Endothelial cell of umbilical vein (primary cell): Measurements from ENCODE around the gene TULP4. TPM values are rescaled to one million over a fixed set of nuclear protein-coding genes. Genes with fewer than 3 reads are reported as not detected.

Source experiments
- BruUV-seq: library from RNA; stranded (reverse); fragments of 400-500 nt; replicated peaks from 2 replicates; lab custom pipeline; 2021; lab: Mats Ljungman, UMichigan
- CTCF ChIA-PET: fragments of 300-600, 350-600 bp; sonication (Branson Sonifier 250); formaldehyde crosslinking; loops from one replicate; lab custom pipeline; 2021; ENCODE audit warnings: antibody characterized with exemption, inconsistent platforms; lab: Charles Lee
- POLR2A ChIA-PET: fragments of 300-600, 350-600 bp; sonication (Branson Sonifier 250); formaldehyde crosslinking; loops from one replicate; lab custom pipeline; 2021; ENCODE audit warnings: antibody characterized with exemption, inconsistent platforms; lab: Charles Lee
- DNase-seq: peaks from one replicate; pipeline ENCODE4 v3.0.0-alpha.2; 2011; ENCODE audit warnings: low read depth, low spot score
- FAIRE-seq: peaks from 2 replicates; lab custom pipeline; 2011; peaks lifted over from hg19 to GRCh38; lab: Jason Lieb, UNC
- H2AFZ ChIP-seq: 2 replicates; pipeline ENCODE4 v1.6.0; 2012; ENCODE audit warnings: low read depth, low read length, control low read depth, inconsistent platforms
- H3K27ac ChIP-seq: 2 replicates; pipeline ENCODE4 v1.5.1; 2011; ENCODE audit warnings: low read depth, mild to moderate bottlenecking, control low read depth, low read length, moderate library complexity; ENCODE audit not compliant: insufficient read depth
- H3K27me3 ChIP-seq, 2 experiments: 2 replicates each; pipeline versions ENCODE4 v1.6.0 to v1.6.1; 2011; ENCODE audit warnings: low read length in 2 of 2, mixed read lengths in 1 of 2; ENCODE audit not compliant: control insufficient read depth in 2 of 2, insufficient read depth in 2 of 2
- H3K36me3 ChIP-seq, 2 experiments: 2 replicates in 1 of 2; 3 replicates in 1 of 2; pipeline ENCODE4 v1.5.1; 2011; ENCODE audit warnings: low read length in 2 of 2, mild to moderate bottlenecking in 1 of 2, moderate library complexity in 1 of 2; ENCODE audit not compliant: control insufficient read depth in 2 of 2, insufficient read depth in 2 of 2; ENCODE audit errors: extremely low read depth in 1 of 2
- H3K4me1 ChIP-seq: 3 replicates; pipeline ENCODE4 v1.5.1; 2011; ENCODE audit warnings: mild to moderate bottlenecking, low read length; ENCODE audit not compliant: control insufficient read depth, insufficient read depth; ENCODE audit errors: extremely low read depth
- H3K4me2 ChIP-seq: 2 replicates; pipeline ENCODE4 v1.6.1; 2011; ENCODE audit warnings: low read length, control low read depth, mixed read lengths; ENCODE audit not compliant: insufficient read depth
- H3K4me3 ChIP-seq, 3 experiments: fragments of 200-600 bp in 1 of 3; sonication (generic), shearing (Covaris generic) in 1 of 3; replicated peaks in 1 of 3; 2 replicates each; pipeline ENCODE4 v1.5.1; 2011 to 2016; ENCODE audit warnings: control low read depth in 3 of 3, low read length in 3 of 3, mild to moderate bottlenecking in 2 of 3, inconsistent platforms in 1 of 3, low read depth in 1 of 3, moderate library complexity in 1 of 3; ENCODE audit not compliant: insufficient read depth in 1 of 3
- H3K79me2 ChIP-seq: 2 replicates; pipeline ENCODE4 v1.6.0; 2012; ENCODE audit warnings: low read length, inconsistent platforms; ENCODE audit not compliant: control insufficient read depth, insufficient read depth
- H3K9ac ChIP-seq: replicated peaks from 2 replicates; pipeline ENCODE3; 2011; ENCODE audit warnings: low read length, control low read depth; ENCODE audit not compliant: insufficient read depth; ENCODE audit errors: extremely low read depth
- H3K9me1 ChIP-seq: replicated peaks from 3 replicates; pipeline ENCODE4 v1.6.0; 2011; ENCODE audit warnings: mild to moderate bottlenecking, low read length; ENCODE audit not compliant: control insufficient read depth, insufficient read depth; ENCODE audit errors: extremely low read depth
- H3K9me3 ChIP-seq: replicated peaks from 2 replicates; pipeline ENCODE4 v1.5.1; 2012; ENCODE audit warnings: low read length, inconsistent platforms; ENCODE audit not compliant: control insufficient read depth, insufficient read depth
- H4K20me1 ChIP-seq: replicated peaks from 2 replicates; pipeline ENCODE3; 2011; ENCODE audit warnings: mild to moderate bottlenecking, low read length; ENCODE audit not compliant: control insufficient read depth, insufficient read depth; ENCODE audit errors: extremely low read depth
- CTCF ChIP-seq, 2 donors: IDR thresholded peaks; 1 replicate in 1 of 2; 2 replicates in 1 of 2; pipeline ENCODE4 v1.5.1; 2011; ENCODE audit warnings: low read length in 2 of 2, mild to moderate bottlenecking in 2 of 2, moderate library complexity in 2 of 2, control low read depth in 1 of 2, inconsistent platforms in 1 of 2, low read depth in 1 of 2; ENCODE audit not compliant: insufficient read depth in 1 of 2; ENCODE audit errors: extremely low read depth in 1 of 2
- EZH2 ChIP-seq: IDR thresholded peaks from 2 replicates; pipeline ENCODE4 v1.6.1; 2012; ENCODE audit warnings: borderline replicate concordance, low read depth, mild to moderate bottlenecking, moderate library complexity, low read length, inconsistent platforms; ENCODE audit not compliant: severe bottlenecking
- FOS ChIP-seq: IDR thresholded peaks from 2 replicates; pipeline ENCODE4 v1.6.1; 2011; ENCODE audit warnings: mild to moderate bottlenecking, low read length, moderate library complexity, borderline replicate concordance; ENCODE audit not compliant: insufficient read depth
- GATA2 ChIP-seq: IDR thresholded peaks from 2 replicates; pipeline ENCODE4 v1.7.0; 2011; ENCODE audit warnings: low read depth, mild to moderate bottlenecking, moderate library complexity, mixed read lengths, low read length; ENCODE audit not compliant: insufficient read length, insufficient read depth
- JUN ChIP-seq: IDR thresholded peaks from 2 replicates; pipeline ENCODE4 v1.6.1; 2011; ENCODE audit warnings: borderline replicate concordance, low read depth; ENCODE audit not compliant: insufficient read length, insufficient read depth
- MAX ChIP-seq: IDR thresholded peaks from 2 replicates; pipeline ENCODE4 v1.6.1; 2011; ENCODE audit not compliant: insufficient read depth, insufficient read length
- MYC ChIP-seq: IDR thresholded peaks from one replicate; pipeline ENCODE4 v1.6.1; 2011; ENCODE audit warnings: mild to moderate bottlenecking, low read depth, low read length
- POLR2A ChIP-seq: IDR thresholded peaks from 2 replicates; pipeline ENCODE4 v1.6.1; 2012; ENCODE audit warnings: low read depth, mild to moderate bottlenecking, control low read depth, low read length
- POLR2AphosphoS5 ChIP-seq: IDR thresholded peaks from 2 replicates; pipeline ENCODE4 v1.6.1; 2012; ENCODE audit warnings: low read depth, mild to moderate bottlenecking, control low read depth, low read length, moderate library complexity; ENCODE audit not compliant: insufficient read depth
- dilution Hi-C: fragments of 300-500 bp; cut with MboI; formaldehyde crosslinking; loops from one replicate; pipeline ENCODE4 v1.15.0; 2019; ENCODE audit warnings: low sequenced_read_pairs; ENCODE audit not compliant: extremely low pct_ligation_motif_present
- intact Hi-C: fragments of 100-400 bp; cut with micrococcal nuclease; formaldehyde crosslinking; loops from one replicate; pipeline ENCODE4 v1.10.0; 2022
- polyA plus RNA-seq, 4 experiments: library from polyadenylated mRNA; depleted of rRNA in 3 of 4; stranded (reverse) in 3 of 4; unstranded in 1 of 4; fragments of >200 nt; gene quantifications; 2 replicates each; pipeline versions ENCODE4 v1.2.1 to v1.2.3, GENCODE V29; 2011 to 2012; ENCODE audit warnings: missing spikeins in 1 of 4
- total RNA-seq: library from RNA; stranded (reverse); gene quantifications from 2 replicates; pipeline ENCODE4 v1.2.3, GENCODE V29; 2021

Gene TULP4
- total and polyA plus RNA-seq, 2 donors (not counting 3 experiments of a cell fraction or from before 2014, with no cell fraction given) = 10.8 to 55.1 TPM

GRCh38 chr6:158388727-158389126, 76.5 kb downstream of the TULP4 start:
- Histone ChIP-seq H3K36me3 (no peaks in the 10 kb centered on the region), H3K9me1 (no peaks in the 10 kb centered on the region), H3K27ac (no peak overlapping the region), H4K20me1 (peaks cover 6% of the 10 kb centered on the region), H3K4me1 (no peaks in the 10 kb centered on the region), H2AFZ (no peak overlapping the region), H3K4me3 (no peak overlapping the region), H3K27me3 (no peaks in the 10 kb centered on the region), H3K9me3 (no peaks in the 10 kb centered on the region), H3K79me2 (no peaks in the 10 kb centered on the region), H3K4me2 (no peak overlapping the region), H3K9ac (no peak overlapping the region)
- DNase-seq (no peak), FAIRE-seq (no peak)
- BruUV-seq = no TSS peak
- POLR2A ChIA-PET = no interaction called here
- CTCF ChIA-PET = interaction anchor here (1.2 to 2.5 kb wide), 2 partner anchors 8 to 21 kb away, joined by 3 to 14 read pairs; no protein-coding TSS in a partner anchor
- dilution Hi-C loops (no loop called here), intact Hi-C loops (no loop called here)
- no peak for TF ChIP-seq GATA2
- TF ChIP-seq EZH2 = no peak
- no peak for TF ChIP-seq FOS
- TF ChIP-seq MAX = no peak
- TF ChIP-seq POLR2A = no peak
- TF ChIP-seq CTCF (IDR thresholded peaks at IDR 0.05; ENCODE audit: extremely low read depth in 1 of 2, insufficient read depth in 1 of 2, low read depth in 1 of 2, low read length in 2 of 2) = no peak
- no peak for TF ChIP-seq POLR2AphosphoS5
- TF ChIP-seq MYC = no peak
- no peak for TF ChIP-seq JUN
